ENCODE measurements around the gene SOAT2.

Gene SOAT2

DNA sequence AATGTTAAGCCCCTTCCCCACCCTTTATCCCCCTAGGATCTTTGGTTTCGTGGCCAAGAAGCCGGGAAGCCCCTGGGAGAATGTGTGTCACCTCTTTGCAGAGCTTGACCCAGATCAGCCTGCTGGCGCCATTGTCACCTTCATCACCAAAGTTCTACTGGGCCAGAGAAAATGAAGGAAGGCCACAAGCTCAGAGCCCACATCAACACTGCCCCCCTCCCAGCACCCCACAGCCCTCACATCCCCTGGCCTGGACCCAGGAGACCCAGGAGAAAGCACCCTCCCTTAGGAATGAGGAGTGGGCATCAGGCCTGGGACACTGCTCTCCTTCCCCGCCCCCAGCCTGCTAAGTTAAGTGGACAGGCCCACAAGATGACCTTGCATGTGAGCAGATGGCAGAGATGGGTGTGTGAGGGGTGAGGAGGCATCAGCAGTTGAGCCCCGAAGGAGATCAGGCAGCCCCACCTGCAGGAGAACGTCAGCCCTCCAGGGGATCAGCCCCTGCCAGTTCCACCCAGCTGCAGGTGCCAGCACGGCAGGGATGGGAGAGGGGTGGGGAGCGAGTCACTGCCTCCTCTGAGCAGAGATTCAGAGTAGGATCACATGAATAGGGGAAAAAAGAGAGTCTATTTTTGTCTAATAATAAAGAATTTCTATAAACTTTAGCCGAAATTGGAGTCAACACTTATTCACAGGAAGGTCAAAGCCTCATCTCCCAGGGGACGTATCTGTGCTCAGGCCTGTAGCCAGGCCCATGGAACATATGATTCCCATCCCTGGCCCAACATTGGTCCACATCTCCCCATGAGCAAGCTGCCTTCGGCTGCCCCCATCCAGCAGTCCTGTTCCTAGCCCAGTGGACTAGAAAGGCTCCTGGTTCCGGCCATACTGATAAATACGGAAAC, 39.3 kb upstream of the SOAT2 start:
- Histone ChIP-seq H3K27ac (no peak overlapping the region), H3K4me3 (no peak overlapping the region), H3K9me3 (ENCODE audit: low read depth, low read length) (no peaks in the 10 kb centered on the region), H3K9ac (ENCODE audit: insufficient read length) (no peak overlapping the region), H3K36me3 (ENCODE audit: insufficient read depth, low read length) (no peaks in the 10 kb centered on the region)
- TF ChIP-seq FOXP2 (optimal IDR thresholded peaks at IDR 0.05; ENCODE audit: control extremely low read depth, extremely low read length, insufficient read depth), result no peak
- no peak for TF ChIP-seq EZH2 (IDR thresholded peaks at IDR 0.05)
- no peak for TF ChIP-seq POLR2AphosphoS5 (IDR thresholded peaks at IDR 0.05; ENCODE audit: borderline replicate concordance, low read depth, low read length)
- DNase-seq (ENCODE audit: low read depth, low spot score), result no peak

- Histone ChIP-seq H3K9ac (ENCODE audit: insufficient read length) (no peak overlapping the region), H3K9me3 (ENCODE audit: low read depth, low read length) (no peaks in the 10 kb centered on the region), H3K27ac (no peak overlapping the region), H3K36me3 (ENCODE audit: insufficient read depth, low read length) (no peaks in the 10 kb centered on the region), H3K4me3 (no peak overlapping the region)
- TF ChIP-seq EZH2 (IDR thresholded peaks at IDR 0.05) (no peak), POLR2AphosphoS5 (IDR thresholded peaks at IDR 0.05; ENCODE audit: borderline replicate concordance, low read depth, low read length) (no peak), FOXP2 (optimal IDR thresholded peaks at IDR 0.05; ENCODE audit: control extremely low read depth, extremely low read length, insufficient read depth) (no peak)
- DNase-seq (ENCODE audit: low read depth, low spot score), result no peak
Observed at GRCh38 chr12:53064613-53065436, 38.5 kb upstream of the SOAT2 start.

DNA sequence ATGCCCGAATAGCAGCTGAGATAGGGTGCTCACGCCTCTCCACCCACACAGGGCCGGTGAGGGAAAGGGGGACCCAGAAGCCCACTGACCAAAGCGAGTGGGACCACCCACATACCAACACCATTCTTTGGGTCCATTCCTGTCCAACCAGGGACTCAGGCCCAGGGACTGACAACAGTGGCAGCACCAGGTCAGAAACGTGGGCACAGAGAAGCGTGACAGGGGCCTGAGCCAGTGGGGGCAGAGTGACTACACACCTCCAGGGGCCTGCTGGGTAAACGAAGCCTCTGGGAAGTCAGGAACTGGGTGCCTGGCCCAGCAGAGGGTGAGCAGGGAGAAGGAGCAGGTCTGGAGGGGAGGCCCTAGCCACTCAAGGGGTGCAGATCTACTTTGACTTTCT, 37.8 kb upstream of the SOAT2 start:
- Histone ChIP-seq H3K27ac (no peak overlapping the region), H3K9me3 (ENCODE audit: low read depth, low read length) (no peaks in the 10 kb centered on the region), H3K36me3 (ENCODE audit: insufficient read depth, low read length) (no peaks in the 10 kb centered on the region), H3K9ac (ENCODE audit: insufficient read length) (no peak overlapping the region), H3K4me3 (no peak overlapping the region)
- TF ChIP-seq POLR2AphosphoS5 (IDR thresholded peaks at IDR 0.05; ENCODE audit: borderline replicate concordance, low read depth, low read length), result no peak
- no peak for TF ChIP-seq EZH2 (IDR thresholded peaks at IDR 0.05)
- no peak for TF ChIP-seq FOXP2 (optimal IDR thresholded peaks at IDR 0.05; ENCODE audit: control extremely low read depth, extremely low read length, insufficient read depth)
- DNase-seq (ENCODE audit: low read depth, low spot score), result no peak

- no peak for DNase-seq (ENCODE audit: low read depth, low spot score)
- no peaks in the 10 kb centered on the region for H3K36me3 ChIP-seq (ENCODE audit: insufficient read depth, low read length)
- no peak overlapping the region for H3K4me3 ChIP-seq
- no peak overlapping the region for H3K27ac ChIP-seq
- no peaks in the 10 kb centered on the region for H3K9me3 ChIP-seq (ENCODE audit: low read depth, low read length)
- TF ChIP-seq EZH2 (IDR thresholded peaks at IDR 0.05) (no peak), FOXP2 (optimal IDR thresholded peaks at IDR 0.05; ENCODE audit: control extremely low read depth, extremely low read length, insufficient read depth) (no peak), POLR2AphosphoS5 (IDR thresholded peaks at IDR 0.05; ENCODE audit: borderline replicate concordance, low read depth, low read length) (no peak)
- H3K9ac ChIP-seq (ENCODE audit: insufficient read length), result no peak overlapping the region
Observed at GRCh38 chr12:53065975-53066931, 37.0 kb upstream of the SOAT2 start.

DNA sequence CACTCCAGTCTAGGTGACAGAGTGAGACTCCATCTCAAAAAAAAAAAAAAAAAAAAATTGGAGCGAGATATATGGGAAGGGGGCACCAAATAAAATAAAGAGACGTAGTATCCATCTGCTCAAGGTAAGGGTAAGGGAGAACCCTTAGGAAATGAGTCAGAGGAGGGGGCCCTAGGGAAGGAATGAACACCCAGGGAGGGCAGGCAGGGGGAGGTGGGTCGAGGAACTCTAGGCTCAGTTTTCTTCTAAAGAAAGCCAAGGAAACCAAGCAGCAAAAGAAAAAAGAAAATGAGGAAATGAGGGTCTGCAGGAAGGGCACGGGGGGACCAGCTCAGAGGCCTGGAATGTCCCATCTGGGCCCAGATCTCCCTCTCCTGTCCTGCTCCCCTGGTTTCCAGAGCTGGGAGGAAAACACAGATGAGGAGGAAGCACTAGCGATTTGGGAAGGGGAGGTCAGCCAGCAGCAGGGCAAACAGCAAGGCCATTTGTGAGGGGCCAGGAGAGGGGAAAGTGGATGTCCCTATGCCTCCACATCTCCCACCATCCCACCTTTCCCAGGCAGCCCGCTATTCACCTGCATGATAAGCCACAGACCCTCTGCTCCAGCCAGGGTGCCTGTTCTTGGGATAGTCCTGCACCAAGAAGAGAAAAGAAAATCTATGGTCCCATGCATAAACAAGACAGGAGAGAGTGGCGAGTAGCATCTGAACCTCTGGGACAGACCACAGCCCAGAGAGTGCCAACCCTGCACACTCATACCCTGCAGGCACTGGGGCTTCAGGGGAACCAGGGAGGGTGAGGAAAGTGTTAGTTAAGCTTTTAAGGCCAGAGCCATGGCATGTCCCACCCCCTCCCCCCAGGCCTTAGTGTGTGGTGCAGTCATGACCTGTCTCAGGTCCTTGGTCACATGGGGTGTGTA, 36.0 kb upstream of the SOAT2 start:
- TF ChIP-seq POLR2AphosphoS5 (IDR thresholded peaks at IDR 0.05; ENCODE audit: borderline replicate concordance, low read depth, low read length) (no peak), FOXP2 (optimal IDR thresholded peaks at IDR 0.05; ENCODE audit: control extremely low read depth, extremely low read length, insufficient read depth) (no peak), EZH2 (IDR thresholded peaks at IDR 0.05) (no peak)
- Histone ChIP-seq H3K9ac (ENCODE audit: insufficient read length) (no peak overlapping the region), H3K27ac (no peak overlapping the region), H3K4me3 (no peak overlapping the region), H3K9me3 (ENCODE audit: low read depth, low read length) (no peaks in the 10 kb centered on the region), H3K36me3 (ENCODE audit: insufficient read depth, low read length) (no peaks in the 10 kb centered on the region)
- DNase-seq (ENCODE audit: low read depth, low spot score), result no peak

- H3K9me3 ChIP-seq (ENCODE audit: low read depth, low read length), result no peaks in the 10 kb centered on the region
- no peak for TF ChIP-seq POLR2AphosphoS5 (IDR thresholded peaks at IDR 0.05; ENCODE audit: borderline replicate concordance, low read depth, low read length)
- TF ChIP-seq EZH2 (IDR thresholded peaks at IDR 0.05), result no peak
- TF ChIP-seq FOXP2 (optimal IDR thresholded peaks at IDR 0.05; ENCODE audit: control extremely low read depth, extremely low read length, insufficient read depth), result no peak
- no peaks in the 10 kb centered on the region for H3K36me3 ChIP-seq (ENCODE audit: insufficient read depth, low read length)
- no peak overlapping the region for H3K27ac ChIP-seq
- H3K9ac ChIP-seq (ENCODE audit: insufficient read length), result no peak overlapping the region
- H3K4me3 ChIP-seq, result no peak overlapping the region
- no peak for DNase-seq (ENCODE audit: low read depth, low spot score)
Observed at GRCh38 chr12:53067993-53068770, 35.1 kb upstream of the SOAT2 start.

Data from SK-N-MC (cell line).